Measurements from ENCODE around the gene RGS13. TPM values are rescaled to one million over a fixed set of nuclear protein-coding genes. Genes with fewer than 3 reads are reported as not detected.
A peak's percentile ranks its signal among the peaks of the same experiment; 100 is the strongest.
"Not testable (repeated sequence)": the region's sequence is repeated elsewhere in the genome, so short reads cannot be mapped to it uniquely, and the experiment has no call there.

Gene RGS13
- total and polyA plus RNA-seq, 4 donors, result 0.14 to 1.3 (median 0.51) TPM

DNA sequence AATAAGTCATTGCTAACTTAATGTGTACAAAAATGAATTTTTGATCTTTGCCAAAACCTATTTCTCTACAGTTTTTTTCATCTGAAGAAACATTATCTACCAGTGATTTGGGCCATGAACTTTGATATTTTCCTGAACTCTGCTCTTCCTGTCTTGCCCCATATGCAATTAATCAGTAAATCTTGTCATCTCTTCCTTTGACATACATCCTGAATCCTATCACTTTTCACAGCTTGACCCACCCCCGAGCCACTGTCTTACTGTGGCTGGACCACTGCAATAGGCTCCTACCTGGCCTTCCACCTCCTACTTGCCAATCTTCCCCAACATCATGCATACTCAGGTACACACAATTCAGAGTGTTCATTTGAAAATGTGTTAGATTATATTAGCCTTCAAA is 46.4 kb downstream of the RGS13 start:
- ATAC-seq (ENCODE audit: insufficient read depth, low FRiP score), result no peak
- no peaks in the 10 kb centered on the region for H3K4me1 ChIP-seq (ENCODE audit: control insufficient read depth in 5 of 5, insufficient read depth in 5 of 5, low read length in 5 of 5)
- no peaks in the 10 kb centered on the region for H3K36me3 ChIP-seq (ENCODE audit: control insufficient read depth in 4 of 4, insufficient read depth in 4 of 4, low read length in 4 of 4)
- no peak for TF ChIP-seq CTCF (IDR thresholded peaks at IDR 0.05; ENCODE audit: control extremely low read depth, extremely low read depth)
- no peak overlapping the region for H3K4me3 ChIP-seq
- no peak overlapping the region for H3K27ac ChIP-seq (ENCODE audit: low read depth in 1 of 2, low read length in 1 of 2)
- H3K27me3 ChIP-seq (ENCODE audit: control insufficient read depth in 3 of 3, insufficient read depth in 3 of 3, low read length in 2 of 3), result no peaks in the 10 kb centered on the region
- H3K9me3 ChIP-seq (ENCODE audit: control insufficient read depth in 4 of 4, insufficient read depth in 3 of 4, low read length in 3 of 4), result peaks cover 0 to 3% (median 0%) of the 10 kb centered on the region in 4 donors
- no peak for DNase-seq
- 52 to 67% methylated on average over 1 of the region's 1 CpG for WGBS, 2 donors
- H3K9ac ChIP-seq (ENCODE audit: insufficient read depth in 1 of 2, low read length in 2 of 2), result no peak overlapping the region

DNA sequence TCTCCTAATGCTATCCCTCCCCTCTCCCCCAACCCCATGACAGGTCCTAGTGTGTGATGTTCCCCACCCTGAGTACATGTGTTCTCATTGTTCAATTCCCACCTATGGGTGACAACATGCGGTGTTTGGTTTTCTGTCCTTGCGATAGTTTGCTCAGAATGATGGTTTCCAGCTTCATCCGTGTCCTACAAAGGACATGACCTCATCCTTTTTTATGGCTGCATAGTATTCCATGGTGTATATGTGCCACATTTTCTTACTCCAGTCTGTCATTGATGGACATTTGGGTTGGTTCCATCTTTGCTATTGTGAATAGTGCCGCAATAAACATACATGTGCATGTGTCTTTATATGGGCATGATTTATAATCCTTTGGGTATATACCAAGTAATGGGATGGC is 47.1 kb downstream of the RGS13 start:
- H3K4me1 ChIP-seq (ENCODE audit: control insufficient read depth in 5 of 5, insufficient read depth in 5 of 5, low read length in 5 of 5); H3K27ac ChIP-seq (ENCODE audit: low read depth in 1 of 2, low read length in 1 of 2); H3K27me3 ChIP-seq (ENCODE audit: control insufficient read depth in 3 of 3, insufficient read depth in 3 of 3, low read length in 2 of 3); DNase-seq; H3K36me3 ChIP-seq (ENCODE audit: control insufficient read depth in 4 of 4, insufficient read depth in 4 of 4, low read length in 4 of 4); H3K9me3 ChIP-seq (ENCODE audit: control insufficient read depth in 4 of 4, insufficient read depth in 3 of 4, low read length in 3 of 4); ATAC-seq (ENCODE audit: insufficient read depth, low FRiP score); H3K4me3 ChIP-seq; H3K9ac ChIP-seq (ENCODE audit: insufficient read depth in 1 of 2, low read length in 2 of 2): not testable (repeated sequence)
- 97% methylated on average over 4 of the region's 4 CpGs for WGBS, 2 donors

DNA sequence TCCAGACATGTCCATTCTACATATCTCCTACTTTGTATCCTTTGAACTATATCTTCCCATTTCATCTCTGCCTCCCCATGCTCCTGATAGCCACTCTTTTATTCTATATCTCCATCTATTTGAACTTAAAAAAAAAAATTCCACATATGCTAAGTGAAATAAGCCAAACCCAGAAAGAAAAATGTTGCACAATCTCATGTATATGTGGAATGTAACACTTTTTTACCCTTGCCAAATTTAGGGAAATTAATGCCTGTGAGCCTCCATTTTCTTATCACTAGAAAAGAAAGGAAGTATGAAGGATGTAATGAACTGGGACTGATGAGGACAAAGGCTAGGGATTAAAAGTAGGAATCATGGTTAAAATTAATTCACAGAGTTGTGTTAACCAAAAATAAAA is 53.5 kb downstream of the RGS13 start:
- peaks cover 0 to 4% (median 0%) of the 10 kb centered on the region in 5 donors for H3K4me1 ChIP-seq (ENCODE audit: control insufficient read depth in 5 of 5, insufficient read depth in 5 of 5, low read length in 5 of 5)
- no peak for TF ChIP-seq CTCF (IDR thresholded peaks at IDR 0.05; ENCODE audit: control extremely low read depth, extremely low read depth)
- no peak for ATAC-seq (ENCODE audit: insufficient read depth, low FRiP score)
- no peak overlapping the region for H3K27ac ChIP-seq (ENCODE audit: low read depth in 1 of 2, low read length in 1 of 2)
- H3K4me3 ChIP-seq, result no peak overlapping the region
- H3K9me3 ChIP-seq (ENCODE audit: control insufficient read depth in 4 of 4, insufficient read depth in 3 of 4, low read length in 3 of 4), result peaks cover 0 to 5% (median 1%) of the 10 kb centered on the region in 4 donors
- peak in 2 of 3 donors; percentile 78 to 79 for DNase-seq
- no peaks in the 10 kb centered on the region for H3K36me3 ChIP-seq (ENCODE audit: control insufficient read depth in 4 of 4, insufficient read depth in 4 of 4, low read length in 4 of 4)
- no peaks in the 10 kb centered on the region for H3K27me3 ChIP-seq (ENCODE audit: control insufficient read depth in 3 of 3, insufficient read depth in 3 of 3, low read length in 2 of 3)
- no peak overlapping the region for H3K9ac ChIP-seq (ENCODE audit: insufficient read depth in 1 of 2, low read length in 2 of 2)

- 75 to 91% methylated on average over 1 of the region's 1 CpG for WGBS, 2 donors
- H3K9me3 ChIP-seq (ENCODE audit: control insufficient read depth in 4 of 4, insufficient read depth in 3 of 4, low read length in 3 of 4), result peaks cover 0 to 5% (median 1%) of the 10 kb centered on the region in 4 donors
- no peak overlapping the region for H3K4me3 ChIP-seq
- DNase-seq (no peak), ATAC-seq (ENCODE audit: insufficient read depth, low FRiP score) (no peak)
- H3K9ac ChIP-seq (ENCODE audit: insufficient read depth in 1 of 2, low read length in 2 of 2), result no peak overlapping the region
- TF ChIP-seq CTCF (IDR thresholded peaks at IDR 0.05; ENCODE audit: control extremely low read depth, extremely low read depth), result no peak
- H3K4me1 ChIP-seq (ENCODE audit: control insufficient read depth in 5 of 5, insufficient read depth in 5 of 5, low read length in 5 of 5), result peaks cover 0 to 4% (median 0%) of the 10 kb centered on the region in 5 donors
- H3K27me3 ChIP-seq (ENCODE audit: control insufficient read depth in 3 of 3, insufficient read depth in 3 of 3, low read length in 2 of 3), result no peaks in the 10 kb centered on the region
- H3K36me3 ChIP-seq (ENCODE audit: control insufficient read depth in 4 of 4, insufficient read depth in 4 of 4, low read length in 4 of 4), result no peaks in the 10 kb centered on the region
- no peak overlapping the region for H3K27ac ChIP-seq (ENCODE audit: low read depth in 1 of 2, low read length in 1 of 2)
Observed at GRCh38 chr1:192691041-192691440, 55.1 kb downstream of the RGS13 start.
